ENCODE data around the gene CR1. TPM values are rescaled to one million over a fixed set of nuclear protein-coding genes. Genes with fewer than 3 reads are reported as not detected.
"Not testable (repeated sequence)": the region's sequence is repeated elsewhere in the genome, so short reads cannot be mapped to it uniquely, and the experiment has no call there.

Gene CR1
- total RNA-seq, 2 experiments from 2014 or later = not detected

DNA sequence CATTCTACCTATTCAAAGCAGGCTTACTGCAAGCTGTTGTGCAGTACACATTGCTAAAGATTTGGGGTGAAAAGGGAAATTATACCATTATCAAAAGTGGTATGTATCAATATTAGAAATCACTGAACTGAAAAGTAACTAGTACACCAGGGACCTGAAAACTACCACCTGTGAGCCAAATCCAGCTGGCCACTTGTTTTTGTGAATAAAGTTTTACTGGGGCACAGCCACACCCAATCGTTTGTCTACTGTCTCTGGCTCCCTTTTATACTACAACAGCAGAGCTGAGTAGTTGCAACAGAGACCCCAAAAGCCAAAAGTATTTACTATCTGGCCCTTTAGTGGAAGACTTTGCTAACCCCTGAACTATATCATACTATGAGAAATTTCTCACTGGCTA is 135.2 kb downstream of the CR1 start:
- H3K4me3 ChIP-seq (ENCODE audit: low read depth, low read length, poor library complexity, severe bottlenecking) = no peak overlapping the region
- intact Hi-C loops (cut with micrococcal nuclease; ENCODE audit: unreplicated experiment) = no loop called here
- H3K36me3 ChIP-seq (ENCODE audit: insufficient read depth, low read length) = no peaks in the 10 kb centered on the region
- no peak for DNase-seq (ENCODE audit: low spot score)
- H3K9me3 ChIP-seq (ENCODE audit: low read length) = no peaks in the 10 kb centered on the region
- H3K79me2 ChIP-seq (ENCODE audit: insufficient read depth, low read depth, low read length) = no peaks in the 10 kb centered on the region
- H3K27ac ChIP-seq (ENCODE audit: low read depth, low read length, poor library complexity, severe bottlenecking) = no peak overlapping the region
- no peak overlapping the region for H3K4me2 ChIP-seq (ENCODE audit: low read length)
- H3K9me2 ChIP-seq (ENCODE audit: insufficient read depth, low read length) = no peaks in the 10 kb centered on the region
- H3K4me1 ChIP-seq (ENCODE audit: insufficient read depth, low read length, poor library complexity, severe bottlenecking) = no peaks in the 10 kb centered on the region
- ChIA-PET CTCF (ENCODE audit: unreplicated experiment) (no interaction called here), POLR2A (no interaction called here)
- H2AFZ ChIP-seq (ENCODE audit: low read length) = no peak overlapping the region
- H4K20me1 ChIP-seq (ENCODE audit: insufficient read depth, low read length) = no peaks in the 10 kb centered on the region
- BruUV-seq (replicated peaks) = no TSS peak
- no peak for TF ChIP-seq EZH2phosphoT487 (IDR thresholded peaks at IDR 0.05; ENCODE audit: borderline replicate concordance, low read depth, low read length)
- TF ChIP-seq, protein P1, sequence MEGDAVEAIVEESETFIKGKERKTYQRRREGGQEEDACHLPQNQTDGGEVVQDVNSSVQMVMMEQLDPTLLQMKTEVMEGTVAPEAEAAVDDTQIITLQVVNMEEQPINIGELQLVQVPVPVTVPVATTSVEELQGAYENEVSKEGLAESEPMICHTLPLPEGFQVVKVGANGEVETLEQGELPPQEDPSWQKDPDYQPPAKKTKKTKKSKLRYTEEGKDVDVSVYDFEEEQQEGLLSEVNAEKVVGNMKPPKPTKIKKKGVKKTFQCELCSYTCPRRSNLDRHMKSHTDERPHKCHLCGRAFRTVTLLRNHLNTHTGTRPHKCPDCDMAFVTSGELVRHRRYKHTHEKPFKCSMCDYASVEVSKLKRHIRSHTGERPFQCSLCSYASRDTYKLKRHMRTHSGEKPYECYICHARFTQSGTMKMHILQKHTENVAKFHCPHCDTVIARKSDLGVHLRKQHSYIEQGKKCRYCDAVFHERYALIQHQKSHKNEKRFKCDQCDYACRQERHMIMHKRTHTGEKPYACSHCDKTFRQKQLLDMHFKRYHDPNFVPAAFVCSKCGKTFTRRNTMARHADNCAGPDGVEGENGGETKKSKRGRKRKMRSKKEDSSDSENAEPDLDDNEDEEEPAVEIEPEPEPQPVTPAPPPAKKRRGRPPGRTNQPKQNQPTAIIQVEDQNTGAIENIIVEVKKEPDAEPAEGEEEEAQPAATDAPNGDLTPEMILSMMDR (conservative IDR thresholded peaks at IDR 0.05; ENCODE audit: low read length) = no peak

DNA sequence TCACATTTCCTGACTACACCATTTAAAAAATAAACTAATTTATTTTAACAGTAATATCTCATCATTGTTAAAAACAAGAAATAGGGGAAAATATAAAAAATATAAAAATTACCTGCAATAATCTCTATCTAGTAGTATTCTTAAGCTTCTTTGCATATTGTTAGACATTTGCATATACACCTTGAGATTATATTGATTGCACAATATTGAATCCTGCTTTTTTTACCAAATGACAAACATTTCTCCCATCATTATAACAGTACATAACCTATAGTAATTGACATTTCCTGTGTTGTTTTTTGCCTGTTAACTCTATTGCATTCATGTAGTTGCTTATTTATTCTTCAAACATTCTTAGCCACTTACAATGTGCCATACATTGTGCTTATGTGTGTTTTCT is 137.3 kb downstream of the CR1 start:
- no peaks in the 10 kb centered on the region for H3K4me1 ChIP-seq (ENCODE audit: insufficient read depth, low read length, poor library complexity, severe bottlenecking)
- H3K9me3 ChIP-seq (ENCODE audit: low read length) = no peaks in the 10 kb centered on the region
- no peak overlapping the region for H3K27ac ChIP-seq (ENCODE audit: low read depth, low read length, poor library complexity, severe bottlenecking)
- intact Hi-C loops (cut with micrococcal nuclease; ENCODE audit: unreplicated experiment) = no loop called here
- H3K4me3 ChIP-seq (ENCODE audit: low read depth, low read length, poor library complexity, severe bottlenecking) = no peak overlapping the region
- no peaks in the 10 kb centered on the region for H3K79me2 ChIP-seq (ENCODE audit: insufficient read depth, low read depth, low read length)
- H4K20me1 ChIP-seq (ENCODE audit: insufficient read depth, low read length) = no peaks in the 10 kb centered on the region
- POLR2A ChIA-PET = interaction anchor here (0.6 kb wide), 1 partner anchor 110 kb away, joined by 3 read pairs; no protein-coding TSS in a partner anchor
- TF ChIP-seq, protein P1 (conservative IDR thresholded peaks at IDR 0.05; ENCODE audit: low read length) = no peak
- TF ChIP-seq EZH2phosphoT487 (IDR thresholded peaks at IDR 0.05; ENCODE audit: borderline replicate concordance, low read depth, low read length) = no peak
- no TSS peak for BruUV-seq (replicated peaks)
- DNase-seq (ENCODE audit: low spot score) = no peak
- H3K36me3 ChIP-seq (ENCODE audit: insufficient read depth, low read length) = no peaks in the 10 kb centered on the region
- H3K4me2 ChIP-seq (ENCODE audit: low read length) = no peak overlapping the region
- H2AFZ ChIP-seq (ENCODE audit: low read length) = no peak overlapping the region
- H3K9me2 ChIP-seq (ENCODE audit: insufficient read depth, low read length) = no peaks in the 10 kb centered on the region
- CTCF ChIA-PET (ENCODE audit: unreplicated experiment) = no interaction called here

DNA sequence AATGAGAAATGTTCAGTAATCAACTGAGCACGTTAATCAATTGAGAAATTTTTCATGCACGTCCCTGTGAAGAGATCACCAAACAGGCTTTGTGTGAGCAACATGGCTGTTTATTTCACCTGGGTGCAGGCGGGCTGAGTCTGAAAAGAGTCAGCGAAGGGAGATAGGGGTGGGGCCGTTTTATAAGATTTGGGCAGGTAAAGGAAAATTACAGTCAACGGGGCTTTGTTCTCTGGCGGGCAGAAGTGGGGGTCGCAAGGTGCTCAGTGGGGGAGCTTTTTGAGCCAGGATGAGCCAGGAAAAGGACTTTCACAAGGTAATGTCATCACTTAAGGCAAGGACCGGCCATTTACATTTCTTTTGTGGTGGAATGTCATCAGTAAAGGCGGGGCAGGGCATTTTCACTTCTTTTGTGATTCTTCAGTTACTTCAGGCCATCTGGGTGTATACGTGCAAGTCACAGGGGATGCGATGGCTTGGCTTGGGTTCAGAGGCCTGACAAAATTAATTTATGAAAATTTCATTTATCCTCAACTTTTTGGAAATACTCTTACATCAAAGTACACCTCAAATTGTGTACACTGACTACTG is 137.8 kb downstream of the CR1 start:
- POLR2A ChIA-PET; H3K9me3 ChIP-seq (ENCODE audit: low read length): not testable (repeated sequence)

DNA sequence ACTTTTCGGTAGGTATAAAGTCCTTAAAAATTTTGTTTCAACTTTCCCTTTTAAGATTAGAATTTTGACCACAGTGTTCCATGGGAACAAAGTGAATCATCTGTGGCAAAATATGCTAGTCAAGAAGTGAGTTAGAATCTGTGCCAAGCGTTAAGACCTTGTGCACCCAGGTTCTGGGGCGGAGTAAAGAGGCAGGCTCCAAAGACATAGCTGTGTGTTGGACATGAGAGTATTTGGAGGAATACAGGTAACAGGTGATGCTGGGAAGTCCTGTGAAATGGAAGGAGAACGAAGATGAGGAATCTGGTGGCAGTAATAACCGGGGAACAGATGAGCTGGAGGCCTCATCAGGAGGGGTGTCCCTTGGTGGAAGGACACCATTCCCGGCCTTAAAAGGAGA is 138.3 kb downstream of the CR1 start:
- H2AFZ ChIP-seq (ENCODE audit: low read length); H3K9me3 ChIP-seq (ENCODE audit: low read length); CTCF ChIA-PET (ENCODE audit: unreplicated experiment); H3K4me2 ChIP-seq (ENCODE audit: low read length); POLR2A ChIA-PET; H3K27ac ChIP-seq (ENCODE audit: low read depth, low read length, poor library complexity, severe bottlenecking); H3K4me3 ChIP-seq (ENCODE audit: low read depth, low read length, poor library complexity, severe bottlenecking); H3K9me2 ChIP-seq (ENCODE audit: insufficient read depth, low read length); H3K79me2 ChIP-seq (ENCODE audit: insufficient read depth, low read depth, low read length); BruUV-seq (replicated peaks); H3K4me1 ChIP-seq (ENCODE audit: insufficient read depth, low read length, poor library complexity, severe bottlenecking); H3K36me3 ChIP-seq (ENCODE audit: insufficient read depth, low read length); intact Hi-C loops (cut with micrococcal nuclease; ENCODE audit: unreplicated experiment); DNase-seq (ENCODE audit: low spot score); H4K20me1 ChIP-seq (ENCODE audit: insufficient read depth, low read length): not testable (repeated sequence)

More for the DNA sequence above, 137.8 kb downstream of the CR1 start:
- H4K20me1 ChIP-seq (ENCODE audit: insufficient read depth, low read length); intact Hi-C loops (cut with micrococcal nuclease; ENCODE audit: unreplicated experiment); H3K4me3 ChIP-seq (ENCODE audit: low read depth, low read length, poor library complexity, severe bottlenecking); H2AFZ ChIP-seq (ENCODE audit: low read length); H3K4me1 ChIP-seq (ENCODE audit: insufficient read depth, low read length, poor library complexity, severe bottlenecking); H3K79me2 ChIP-seq (ENCODE audit: insufficient read depth, low read depth, low read length); DNase-seq (ENCODE audit: low spot score); H3K27ac ChIP-seq (ENCODE audit: low read depth, low read length, poor library complexity, severe bottlenecking); CTCF ChIA-PET (ENCODE audit: unreplicated experiment); H3K9me2 ChIP-seq (ENCODE audit: insufficient read depth, low read length); H3K36me3 ChIP-seq (ENCODE audit: insufficient read depth, low read length); H3K4me2 ChIP-seq (ENCODE audit: low read length); BruUV-seq (replicated peaks): not testable (repeated sequence)

DNA sequence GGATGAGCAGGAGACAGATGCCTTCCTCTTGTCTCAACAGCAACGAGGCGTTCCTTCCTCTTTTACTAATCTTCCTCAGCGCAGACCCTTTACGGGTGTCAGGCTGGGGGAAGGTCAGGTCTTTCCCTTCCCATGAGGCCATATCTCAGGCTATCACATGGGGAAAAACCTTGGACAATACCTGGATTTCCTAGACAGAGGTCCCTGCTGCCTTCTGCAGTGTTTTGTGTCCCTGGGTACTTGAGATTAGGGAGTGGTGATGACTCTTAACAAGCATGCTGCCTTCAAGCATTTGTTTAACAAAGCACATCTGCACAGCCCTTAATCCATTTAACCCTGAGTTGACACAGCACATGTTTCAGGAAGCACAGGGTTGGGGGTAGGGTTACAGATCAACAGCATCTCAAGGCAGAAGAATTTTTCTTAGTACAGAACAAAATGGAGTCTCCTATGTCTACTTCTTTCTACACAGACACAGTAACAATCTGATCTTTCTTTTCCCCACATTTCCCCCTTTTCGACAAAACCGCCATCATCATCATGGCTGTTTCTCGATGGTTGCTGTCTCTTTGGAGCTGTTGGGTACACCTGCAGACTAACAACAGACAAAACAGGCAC is 139.7 kb downstream of the CR1 start:
- H3K4me2 ChIP-seq (ENCODE audit: low read length); H3K36me3 ChIP-seq (ENCODE audit: insufficient read depth, low read length); H3K9me3 ChIP-seq (ENCODE audit: low read length); H2AFZ ChIP-seq (ENCODE audit: low read length); H3K4me3 ChIP-seq (ENCODE audit: low read depth, low read length, poor library complexity, severe bottlenecking); H3K79me2 ChIP-seq (ENCODE audit: insufficient read depth, low read depth, low read length); intact Hi-C loops (cut with micrococcal nuclease; ENCODE audit: unreplicated experiment); H3K9me2 ChIP-seq (ENCODE audit: insufficient read depth, low read length); CTCF ChIA-PET (ENCODE audit: unreplicated experiment); H3K4me1 ChIP-seq (ENCODE audit: insufficient read depth, low read length, poor library complexity, severe bottlenecking); POLR2A ChIA-PET; H3K27ac ChIP-seq (ENCODE audit: low read depth, low read length, poor library complexity, severe bottlenecking); DNase-seq (ENCODE audit: low spot score); BruUV-seq (replicated peaks); H4K20me1 ChIP-seq (ENCODE audit: insufficient read depth, low read length): not testable (repeated sequence)

Measured in OCI-LY7 (cell line).